ENCODE data around the gene CRX.

DNA sequence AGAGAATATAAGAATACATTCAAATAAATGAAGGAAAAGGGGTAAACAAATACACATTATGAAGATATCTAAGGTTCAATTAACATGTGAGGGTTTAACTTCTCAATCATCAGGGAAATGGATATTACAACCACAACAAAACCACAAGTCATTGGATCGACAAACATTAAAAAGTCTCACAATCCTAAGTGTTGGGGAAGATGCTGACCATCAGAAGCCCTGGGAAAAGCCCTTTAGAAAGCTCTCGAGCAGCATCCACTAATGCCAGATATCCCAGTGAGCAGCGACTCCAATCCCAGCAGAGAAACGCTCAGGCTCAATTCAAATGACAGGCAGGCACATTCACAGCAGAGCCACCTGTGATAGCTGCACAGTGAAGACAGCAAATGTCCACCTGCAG lies 20.5 kb upstream of the CRX start:
- no peak for TF ChIP-seq EZH2 (IDR thresholded peaks at IDR 0.05; ENCODE audit: insufficient read depth, poor library complexity, severe bottlenecking)
- TF ChIP-seq EZH2phosphoT487 (IDR thresholded peaks at IDR 0.05; ENCODE audit: insufficient read depth, low read depth), result no peak

Measured in GM23248 (cell line).